H1 (cell line): ENCODE results near the gene MMP28. TPM values are rescaled to one million over a fixed set of nuclear protein-coding genes. Genes with fewer than 3 reads are reported as not detected.

Experiments used
- CBX5 ChIP-seq: fragments of 300-800, 300-1000 bp; sonication (generic); IDR thresholded peaks from 2 replicates; pipeline ENCODE4 v1.7.1; 2016; ENCODE audit warnings: antibody characterized with exemption, low read length, low read depth
- CEBPB ChIP-seq: IDR thresholded peaks from 2 replicates; pipeline ENCODE4 v1.6.1; 2012; ENCODE audit warnings: low read depth, low read length
- CHD2 ChIP-seq: IDR thresholded peaks from 2 replicates; pipeline ENCODE4 v1.6.1; 2012; ENCODE audit warnings: low read length, improper control_type of control experiment
- CREB1 ChIP-seq: IDR thresholded peaks from 2 replicates; pipeline ENCODE4 v1.6.1; 2012; ENCODE audit warnings: inconsistent platforms
- EGR1 ChIP-seq: IDR thresholded peaks from 2 replicates; pipeline ENCODE4 v1.6.1; 2011; ENCODE audit warnings: low read depth, low read length, borderline replicate concordance
- GABPA ChIP-seq: IDR thresholded peaks from 2 replicates; pipeline ENCODE4 v1.6.1; 2011; ENCODE audit warnings: mild to moderate bottlenecking, low read length, moderate library complexity, borderline replicate concordance; ENCODE audit not compliant: insufficient read depth
- HDAC2 ChIP-seq, 2 experiments: fragments of 300-600 bp in 1 of 2; sonication (generic) in 1 of 2; IDR thresholded peaks; 2 replicates each; pipeline ENCODE4 v1.6.1; 2011 to 2012; ENCODE audit warnings: low read depth in 2 of 2, low read length in 2 of 2, mild to moderate bottlenecking in 2 of 2, moderate library complexity in 2 of 2, borderline replicate concordance in 1 of 2, inconsistent platforms in 1 of 2
- NANOG ChIP-seq: IDR thresholded peaks from 2 replicates; pipeline ENCODE4 v1.6.1; 2011; ENCODE audit warnings: low read length, low read depth, mild to moderate bottlenecking, inconsistent platforms; ENCODE audit not compliant: insufficient read depth, poor library complexity, severe bottlenecking
- POLR2AphosphoS5 ChIP-seq: IDR thresholded peaks from 2 replicates; pipeline ENCODE4 v1.6.1; 2011; ENCODE audit warnings: low read depth, low read length
- RAD21 ChIP-seq, 2 experiments: IDR thresholded peaks in 1 of 2; conservative IDR thresholded peaks in 1 of 2; 2 replicates each; pipeline ENCODE4 v1.6.1; 2011; ENCODE audit warnings: low read depth in 2 of 2, low read length in 2 of 2, improper control_type of control experiment in 1 of 2, inconsistent platforms in 1 of 2, mild to moderate bottlenecking in 1 of 2, moderate library complexity in 1 of 2
- RFX5 ChIP-seq: IDR thresholded peaks from 2 replicates; pipeline ENCODE4 v1.6.1; 2011; ENCODE audit warnings: low read depth, low read length, improper control_type of control experiment, borderline replicate concordance
- SIX5 ChIP-seq: IDR thresholded peaks from 2 replicates; pipeline ENCODE4 v1.6.1; 2011; ENCODE audit warnings: mild to moderate bottlenecking, low read depth, low read length
- SP2 ChIP-seq: IDR thresholded peaks from 2 replicates; pipeline ENCODE4 v1.6.1; 2012; ENCODE audit warnings: mild to moderate bottlenecking, low read length, inconsistent platforms
- SP4 ChIP-seq: IDR thresholded peaks from 2 replicates; pipeline ENCODE4 v1.6.1; 2012; ENCODE audit warnings: low read length, inconsistent platforms
- TAF1 ChIP-seq: IDR thresholded peaks from 2 replicates; pipeline ENCODE4 v1.6.1; 2011; ENCODE audit warnings: mild to moderate bottlenecking, low read depth, low read length
- TAF7 ChIP-seq: optimal IDR thresholded peaks from 2 replicates; pipeline ENCODE3; 2011; ENCODE audit warnings: low read depth, mild to moderate bottlenecking, inconsistent platforms, low read length, moderate library complexity, borderline replicate concordance
- YY1 ChIP-seq: IDR thresholded peaks from 2 replicates; pipeline ENCODE4 v1.6.1; 2011; ENCODE audit warnings: low read depth, mild to moderate bottlenecking, low read length
- polyA plus RNA-seq, 7 experiments: library from polyadenylated mRNA; depleted of rRNA in 3 of 7; stranded (reverse) in 5 of 7; unstranded in 2 of 7; fragments of >200 nt in 5 of 7; fragments of 200-250 nt in 2 of 7; gene quantifications; 1 replicate in 5 of 7; 2 replicates in 1 of 7; 4 replicates in 1 of 7; pipeline versions ENCODE4 v1.2.1 to v1.2.3, GENCODE V29; 2011 to 2013; ENCODE audit warnings: missing spikeins in 2 of 7, mixed read lengths in 2 of 7
- total RNA-seq: library from RNA; stranded (reverse); fragmentation: NEBNext Ultra II Directional; extraction: Animal tissue kit (Norgen Biotek cat#: 25700); gene quantifications from 2 replicates; pipeline ENCODE4 v1.2.1, GENCODE V29; 2021
- TF ChIP-seq, protein P1 (sequence below): IDR thresholded peaks from 2 replicates; pipeline ENCODE4 v1.6.1; 2011; ENCODE audit warnings: low read depth, mild to moderate bottlenecking, low read length; ENCODE audit not compliant: insufficient read depth
- TF ChIP-seq, protein P2 (sequence below): IDR thresholded peaks from 2 replicates; pipeline ENCODE4 v1.6.1; 2012; ENCODE audit warnings: inconsistent platforms

MMP28 gene
- total and polyA plus RNA-seq, 2 of the 8 experiments (the other 6 are each of a cell fraction or from before 2014, with no cell fraction given), result not detected

GRCh38 chr17:35764123-35764991 is 31.1 kb downstream of the MMP28 start (continued):
- TF ChIP-seq NANOG (peak; percentile 27), CREB1 (peak; percentile 67), CHD2 (no peak), SP4 (no peak), CEBPB (no peak), YY1 (peak; percentile 63; the same call in 1 of the 2 replicates), GABPA (peak; percentile 82), EGR1 (peak; percentile 30; the same call in 1 of the 2 replicates), SP2 (no peak), POLR2AphosphoS5 (peak; percentile 54), RFX5 (no peak), TAF7 (peak; percentile 92), HDAC2 (IDR thresholded peaks at IDR 0.05; ENCODE audit: borderline replicate concordance in 1 of 2, low read depth in 2 of 2, low read length in 2 of 2) (peak in 1 of 2 experiments; percentile 81; a peak in 2 of 4 replicates), SIX5 (no peak), TAF1 (peak; percentile 30; the same call in 1 of the 2 replicates), CBX5 (no peak), RAD21 (IDR thresholded peaks at IDR 0.05 in 1 of 2, conservative IDR thresholded peaks at IDR 0.05 in 1 of 2; ENCODE audit: low read depth in 2 of 2, low read length in 2 of 2) (peak; percentile 75 to 86)
- TF ChIP-seq, protein P1, sequence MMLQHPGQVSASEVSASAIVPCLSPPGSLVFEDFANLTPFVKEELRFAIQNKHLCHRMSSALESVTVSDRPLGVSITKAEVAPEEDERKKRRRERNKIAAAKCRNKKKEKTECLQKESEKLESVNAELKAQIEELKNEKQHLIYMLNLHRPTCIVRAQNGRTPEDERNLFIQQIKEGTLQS, result 0 out of 2 replicates have a peak, but pooled peaks have one; percentile 17
- TF ChIP-seq, protein P2, sequence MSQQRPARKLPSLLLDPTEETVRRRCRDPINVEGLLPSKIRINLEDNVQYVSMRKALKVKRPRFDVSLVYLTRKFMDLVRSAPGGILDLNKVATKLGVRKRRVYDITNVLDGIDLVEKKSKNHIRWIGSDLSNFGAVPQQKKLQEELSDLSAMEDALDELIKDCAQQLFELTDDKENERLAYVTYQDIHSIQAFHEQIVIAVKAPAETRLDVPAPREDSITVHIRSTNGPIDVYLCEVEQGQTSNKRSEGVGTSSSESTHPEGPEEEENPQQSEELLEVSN, result peak; percentile 87
